Measurements from ENCODE around the gene FOXR1. TPM values are rescaled to one million over a fixed set of nuclear protein-coding genes. Genes with fewer than 3 reads are reported as not detected.
A peak's percentile ranks its signal among the peaks of the same experiment; 100 is the strongest.

FOXR1 gene
- total and polyA plus RNA-seq, 2 donors from 2014 or later = not detected

DNA sequence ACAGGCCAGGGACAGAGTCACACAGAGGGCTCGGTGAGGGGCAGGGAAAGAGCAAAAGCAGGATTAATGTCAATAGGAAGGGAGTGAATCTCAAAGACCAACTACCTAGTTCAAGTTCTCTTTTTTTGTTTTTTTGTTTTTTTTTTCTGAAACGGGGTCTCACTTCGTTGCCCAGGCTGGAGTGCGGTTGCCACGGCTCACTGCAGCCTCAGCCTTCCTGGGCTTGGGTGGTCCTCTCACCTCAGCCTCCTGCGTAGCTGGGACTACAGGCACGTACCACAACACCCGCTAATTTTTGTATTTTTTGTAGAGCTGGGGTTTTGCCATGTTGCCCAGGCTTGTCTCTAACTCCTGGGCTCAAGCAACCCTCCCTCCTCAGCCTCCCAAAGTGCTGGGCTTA is 36.2 kb upstream of the FOXR1 start:
- DNase-seq (peak in 1 of 5 donors; percentile 42), FAIRE-seq (no peak)
- no peak overlapping the region for H3K4me3 ChIP-seq (ENCODE audit: low read length in 3 of 3)
- H3K4me1 ChIP-seq (ENCODE audit: control insufficient read depth in 2 of 3, insufficient read depth in 2 of 3, low read depth in 1 of 3, low read length in 3 of 3) = peaks cover 0 to 5% (median 3%) of the 10 kb centered on the region in 3 donors
- intact Hi-C loops (cut with DNase I) = no loop called here
- no peaks in the 10 kb centered on the region for H3K9me3 ChIP-seq (ENCODE audit: control insufficient read depth in 2 of 3, insufficient read depth in 1 of 3, low read length in 3 of 3)
- H3K9ac ChIP-seq (ENCODE audit: low read length in 3 of 3) = no peak overlapping the region
- no peaks in the 10 kb centered on the region for H3K36me3 ChIP-seq (ENCODE audit: control insufficient read depth in 2 of 3, insufficient read depth in 3 of 3, low read length in 3 of 3)
- H3K27ac ChIP-seq (ENCODE audit: low read depth in 2 of 2, low read length in 2 of 2) = no peak overlapping the region
- H3K27me3 ChIP-seq (ENCODE audit: control insufficient read depth, insufficient read depth, low read length) = no peaks in the 10 kb centered on the region
- TF ChIP-seq CTCF (IDR thresholded peaks at IDR 0.05; ENCODE audit: borderline replicate concordance, extremely low read depth, insufficient read depth) = no peak

- TF ChIP-seq CTCF (IDR thresholded peaks at IDR 0.05; ENCODE audit: borderline replicate concordance, extremely low read depth, insufficient read depth) = no peak
- Histone ChIP-seq H3K4me3 (ENCODE audit: low read length in 3 of 3) (no peak overlapping the region), H3K9ac (ENCODE audit: low read length in 3 of 3) (no peak overlapping the region), H3K36me3 (ENCODE audit: control insufficient read depth in 2 of 3, insufficient read depth in 3 of 3, low read length in 3 of 3) (no peaks in the 10 kb centered on the region), H3K4me1 (ENCODE audit: control insufficient read depth in 2 of 3, insufficient read depth in 2 of 3, low read depth in 1 of 3, low read length in 3 of 3) (no peaks in the 10 kb centered on the region), H3K27ac (ENCODE audit: low read depth in 2 of 2, low read length in 2 of 2) (no peak overlapping the region), H3K9me3 (ENCODE audit: control insufficient read depth in 2 of 3, insufficient read depth in 1 of 3, low read length in 3 of 3) (no peaks in the 10 kb centered on the region), H3K27me3 (ENCODE audit: control insufficient read depth, insufficient read depth, low read length) (no peaks in the 10 kb centered on the region)
- DNase-seq (peak in 1 of 5 donors; percentile 21), FAIRE-seq (no peak)
- intact Hi-C loops (cut with DNase I) = no loop called here
These were observed 32.8 kb upstream of the FOXR1 start for GRCh38 chr11:118938491-118939403.

- H3K4me1 ChIP-seq (ENCODE audit: control insufficient read depth in 2 of 3, insufficient read depth in 2 of 3, low read depth in 1 of 3, low read length in 3 of 3) = no peaks in the 10 kb centered on the region
- H3K4me3 ChIP-seq (ENCODE audit: low read length in 3 of 3) = no peak overlapping the region
- DNase-seq = peak in 1 of 5 donors; percentile 50
- intact Hi-C loops (cut with DNase I) = no loop called here
- no peak for FAIRE-seq
- no peaks in the 10 kb centered on the region for H3K9me3 ChIP-seq (ENCODE audit: control insufficient read depth in 2 of 3, insufficient read depth in 1 of 3, low read length in 3 of 3)
- no peak overlapping the region for H3K9ac ChIP-seq (ENCODE audit: low read length in 3 of 3)
- no peak overlapping the region for H3K27ac ChIP-seq (ENCODE audit: low read depth in 2 of 2, low read length in 2 of 2)
- H3K36me3 ChIP-seq (ENCODE audit: control insufficient read depth in 2 of 3, insufficient read depth in 3 of 3, low read length in 3 of 3) = no peaks in the 10 kb centered on the region
- TF ChIP-seq CTCF (IDR thresholded peaks at IDR 0.05; ENCODE audit: borderline replicate concordance, extremely low read depth, insufficient read depth) = no peak
- no peaks in the 10 kb centered on the region for H3K27me3 ChIP-seq (ENCODE audit: control insufficient read depth, insufficient read depth, low read length)
These were observed 32.1 kb upstream of the FOXR1 start for GRCh38 chr11:118939404-118939915.
